WTC11 (cell line): ENCODE measurements around the gene VWA3B. TPM values are rescaled to one million over a fixed set of nuclear protein-coding genes. Genes with fewer than 3 reads are reported as not detected.

Source experiments
- ATAC-seq: fragments of 200-7000 bp; cut with Tn5 transposase; 2 replicates; pipeline ENCODE4 v1.10.0; 2021; ENCODE audit warnings: mild to moderate bottlenecking, moderate library complexity
- CTCF ChIA-PET: fragments of 300-600 bp; sonication (Branson Sonifier 250); formaldehyde crosslinking; loops from one replicate; lab custom pipeline; 2021; ENCODE audit warnings: antibody characterized with exemption; lab: Charles Lee
- POLR2A ChIA-PET: fragments of 350-600 bp; sonication (Branson Sonifier 250); formaldehyde crosslinking; loops from one replicate; lab custom pipeline; 2021; ENCODE audit warnings: antibody characterized with exemption; lab: Charles Lee
- DNase-seq: peaks from one replicate; pipeline ENCODE4 v3.0.0; 2021; ENCODE audit warnings: low spot score
- H3K27ac Mint-ChIP-seq: 2 replicates; pipeline ENCODE4 v1.8.0; 2021; ENCODE audit warnings: mixed read lengths
- H3K27me3 Mint-ChIP-seq: 2 replicates; pipeline ENCODE4 v1.8.0; 2021; ENCODE audit warnings: low read depth, mild to moderate bottlenecking, moderate library complexity, mixed read lengths
- H3K36me3 Mint-ChIP-seq: 2 replicates; pipeline ENCODE4 v1.8.0; 2021; ENCODE audit warnings: mixed read lengths
- H3K4me1 Mint-ChIP-seq: 2 replicates; pipeline ENCODE4 v1.8.0; 2022; ENCODE audit warnings: mixed read lengths
- H3K4me3 Mint-ChIP-seq: 2 replicates; pipeline ENCODE4 v1.8.0; 2021; ENCODE audit warnings: mild to moderate bottlenecking, moderate library complexity, mixed read lengths
- H3K9me3 Mint-ChIP-seq: 2 replicates; pipeline ENCODE4 v1.8.0; 2021; ENCODE audit warnings: mixed read lengths
- ARID4B ChIP-seq: sonication (generic); formaldehyde crosslinking; IDR thresholded peaks from 2 replicates; pipeline ENCODE4 v1.8.0; 2023; ENCODE audit warnings: missing genetic modification reagents, mild to moderate bottlenecking, borderline replicate concordance
- ATF1 ChIP-seq: sonication (generic); formaldehyde crosslinking; IDR thresholded peaks from 2 replicates; pipeline ENCODE4 v1.8.1; 2023; ENCODE audit warnings: mild to moderate bottlenecking, moderate library complexity, missing genetic modification reagents
- CBFB ChIP-seq: sonication (generic); formaldehyde crosslinking; IDR thresholded peaks from 2 replicates; pipeline ENCODE4 v1.8.1; 2022; ENCODE audit warnings: mild to moderate bottlenecking, low read depth, missing genetic modification reagents
- IRF1 ChIP-seq: sonication (generic); formaldehyde crosslinking; IDR thresholded peaks from 2 replicates; pipeline ENCODE4 v1.8.0; 2023; ENCODE audit warnings: missing genetic modification reagents
- NFATC4 ChIP-seq: fragments of 250-450 bp; sonication (Bioruptor Pico); IDR thresholded peaks from 2 replicates; pipeline ENCODE4 v1.9.0; 2021; ENCODE audit warnings: mild to moderate bottlenecking
- NFYB ChIP-seq: sonication (generic); formaldehyde crosslinking; conservative IDR thresholded peaks from 2 replicates; pipeline ENCODE4 v1.8.0; 2022; ENCODE audit warnings: low read depth, missing genetic modification reagents
- SMAD4 ChIP-seq: sonication (generic); formaldehyde crosslinking; IDR thresholded peaks from 2 replicates; pipeline ENCODE4 v1.8.0; 2022; ENCODE audit warnings: mild to moderate bottlenecking, missing genetic modification reagents
- TP53 ChIP-seq: sonication (generic); formaldehyde crosslinking; IDR thresholded peaks from 2 replicates; pipeline ENCODE4 v1.8.1; 2023; ENCODE audit warnings: mild to moderate bottlenecking, missing genetic modification reagents
- ZNF138 ChIP-seq: sonication (generic); formaldehyde crosslinking; conservative IDR thresholded peaks from 2 replicates; pipeline ENCODE4 v1.8.1; 2022; ENCODE audit warnings: mild to moderate bottlenecking, moderate library complexity, missing genetic modification reagents
- ZNF423 ChIP-seq: fragments of 250-450 bp; sonication (Bioruptor Pico); IDR thresholded peaks from 2 replicates; pipeline ENCODE4 v2.1.2; 2022; ENCODE audit warnings: mild to moderate bottlenecking, moderate library complexity
- total RNA-seq: library from RNA; stranded (reverse); gene quantifications from 3 replicates; pipeline ENCODE4 v1.2.3, GENCODE V29; 2021
- TF ChIP-seq, protein P1 (sequence below): fragments of 250-450 bp; sonication (Bioruptor Pico); IDR thresholded peaks from 2 replicates; pipeline ENCODE4 v1.9.0; 2021; ENCODE audit warnings: mild to moderate bottlenecking, borderline replicate concordance
- TF ChIP-seq, protein P2 (sequence below): sonication (generic); formaldehyde crosslinking; IDR thresholded peaks from 2 replicates; pipeline ENCODE4 v1.8.1; 2023; ENCODE audit warnings: mild to moderate bottlenecking, moderate library complexity, missing genetic modification reagents
- TF ChIP-seq, protein P3 (sequence below): sonication (generic); formaldehyde crosslinking; IDR thresholded peaks from 2 replicates; pipeline ENCODE4 v1.8.1; 2023; ENCODE audit warnings: mild to moderate bottlenecking, missing genetic modification reagents
- TF ChIP-seq, protein P4 (sequence below): sonication (generic); formaldehyde crosslinking; conservative IDR thresholded peaks from 2 replicates; pipeline ENCODE4 v1.8.1; 2023; ENCODE audit warnings: mild to moderate bottlenecking, low read depth, missing genetic modification reagents, moderate library complexity
- TF ChIP-seq, protein P5 (sequence below): sonication (generic); formaldehyde crosslinking; IDR thresholded peaks from 2 replicates; pipeline ENCODE4 v1.8.1; 2023; ENCODE audit warnings: mild to moderate bottlenecking, missing genetic modification reagents, moderate library complexity
- TF ChIP-seq, protein P6 (sequence below): fragments of 250-450 bp; sonication (Bioruptor Pico); IDR thresholded peaks from 2 replicates; pipeline ENCODE4 v1.9.0; 2021; ENCODE audit warnings: moderate library complexity, mild to moderate bottlenecking, inconsistent platforms, borderline replicate concordance

VWA3B gene
- total RNA-seq, 1 experiment from 2014 or later: not detected

GRCh38 chr2:98308532-98308931, 221.6 kb downstream of the VWA3B start (continued):
- TF ChIP-seq, protein P1, sequence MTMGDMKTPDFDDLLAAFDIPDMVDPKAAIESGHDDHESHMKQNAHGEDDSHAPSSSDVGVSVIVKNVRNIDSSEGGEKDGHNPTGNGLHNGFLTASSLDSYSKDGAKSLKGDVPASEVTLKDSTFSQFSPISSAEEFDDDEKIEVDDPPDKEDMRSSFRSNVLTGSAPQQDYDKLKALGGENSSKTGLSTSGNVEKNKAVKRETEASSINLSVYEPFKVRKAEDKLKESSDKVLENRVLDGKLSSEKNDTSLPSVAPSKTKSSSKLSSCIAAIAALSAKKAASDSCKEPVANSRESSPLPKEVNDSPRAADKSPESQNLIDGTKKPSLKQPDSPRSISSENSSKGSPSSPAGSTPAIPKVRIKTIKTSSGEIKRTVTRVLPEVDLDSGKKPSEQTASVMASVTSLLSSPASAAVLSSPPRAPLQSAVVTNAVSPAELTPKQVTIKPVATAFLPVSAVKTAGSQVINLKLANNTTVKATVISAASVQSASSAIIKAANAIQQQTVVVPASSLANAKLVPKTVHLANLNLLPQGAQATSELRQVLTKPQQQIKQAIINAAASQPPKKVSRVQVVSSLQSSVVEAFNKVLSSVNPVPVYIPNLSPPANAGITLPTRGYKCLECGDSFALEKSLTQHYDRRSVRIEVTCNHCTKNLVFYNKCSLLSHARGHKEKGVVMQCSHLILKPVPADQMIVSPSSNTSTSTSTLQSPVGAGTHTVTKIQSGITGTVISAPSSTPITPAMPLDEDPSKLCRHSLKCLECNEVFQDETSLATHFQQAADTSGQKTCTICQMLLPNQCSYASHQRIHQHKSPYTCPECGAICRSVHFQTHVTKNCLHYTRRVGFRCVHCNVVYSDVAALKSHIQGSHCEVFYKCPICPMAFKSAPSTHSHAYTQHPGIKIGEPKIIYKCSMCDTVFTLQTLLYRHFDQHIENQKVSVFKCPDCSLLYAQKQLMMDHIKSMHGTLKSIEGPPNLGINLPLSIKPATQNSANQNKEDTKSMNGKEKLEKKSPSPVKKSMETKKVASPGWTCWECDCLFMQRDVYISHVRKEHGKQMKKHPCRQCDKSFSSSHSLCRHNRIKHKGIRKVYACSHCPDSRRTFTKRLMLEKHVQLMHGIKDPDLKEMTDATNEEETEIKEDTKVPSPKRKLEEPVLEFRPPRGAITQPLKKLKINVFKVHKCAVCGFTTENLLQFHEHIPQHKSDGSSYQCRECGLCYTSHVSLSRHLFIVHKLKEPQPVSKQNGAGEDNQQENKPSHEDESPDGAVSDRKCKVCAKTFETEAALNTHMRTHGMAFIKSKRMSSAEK (CRISPR knock-in tag): no peak
- no peak for TF ChIP-seq NFATC4 (CRISPR knock-in tag)

DNA sequence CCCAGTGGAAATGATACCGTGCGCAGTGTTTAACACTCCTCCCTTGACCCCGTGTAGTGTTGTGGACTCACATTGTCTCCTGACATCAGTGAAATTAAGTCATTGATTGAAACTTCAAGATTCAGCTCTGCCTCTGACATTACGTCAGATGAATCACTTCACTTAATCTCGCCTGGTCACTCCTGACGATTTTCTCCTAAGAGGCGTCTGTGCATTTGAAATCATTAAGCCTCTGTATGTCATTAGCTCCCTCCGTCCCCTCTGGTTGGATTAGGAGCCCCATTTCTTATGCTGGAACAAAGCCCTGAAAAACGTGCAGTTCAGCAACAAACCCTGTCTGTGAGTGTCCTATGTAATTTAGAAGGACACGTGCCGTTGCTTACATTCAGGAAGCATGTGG, 222.6 kb downstream of the VWA3B start:
- Mint-ChIP-seq H3K36me3 (no peaks in the 10 kb centered on the region), H3K27ac (no peak overlapping the region), H3K4me1 (peaks cover 15% of the 10 kb centered on the region), H3K4me3 (no peak overlapping the region), H3K27me3 (0 out of 2 replicates have a peak, but pooled peaks cover 2% of the 10 kb centered on the region), H3K9me3 (peaks cover 5% of the 10 kb centered on the region; the same call in 1 of the 2 replicates)
- ATAC-seq: no peak
- TF ChIP-seq ZNF138 (CRISPR knock-in tag): no peak
- DNase-seq: no peak
- ChIA-PET CTCF (no interaction called here), POLR2A (no interaction called here)

DNA sequence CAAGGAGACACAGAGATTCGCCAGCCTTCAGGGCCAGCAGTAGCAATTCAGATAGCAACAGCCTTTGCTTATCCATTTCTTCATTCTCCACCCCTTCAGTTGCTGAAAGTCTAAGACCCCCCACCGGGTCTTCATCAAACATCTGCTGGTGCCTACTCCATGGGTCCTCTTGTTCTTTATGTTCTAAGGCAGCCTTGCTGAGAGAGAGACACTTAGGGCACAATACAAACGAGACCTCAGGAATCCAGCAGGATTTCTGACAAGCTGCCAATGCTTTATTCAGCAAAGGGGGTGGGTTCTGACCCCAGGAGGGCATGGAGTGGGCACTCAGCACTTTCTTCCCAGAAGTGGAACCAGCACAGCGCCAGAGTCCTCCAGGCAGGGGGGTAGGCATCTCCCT, 223.0 kb downstream of the VWA3B start:
- DNase-seq (no peak), ATAC-seq (no peak)
- Mint-ChIP-seq H3K27ac (no peak overlapping the region), H3K36me3 (no peaks in the 10 kb centered on the region), H3K4me1 (peaks cover 15% of the 10 kb centered on the region), H3K9me3 (peaks cover 1% of the 10 kb centered on the region; the same call in 1 of the 2 replicates), H3K27me3 (0 out of 2 replicates have a peak, but pooled peaks cover 2% of the 10 kb centered on the region), H3K4me3 (no peak overlapping the region)
- ChIA-PET POLR2A (no interaction called here), CTCF (no interaction called here)
- TF ChIP-seq TP53 (CRISPR knock-in tag) (no peak), ARID4B (CRISPR knock-in tag) (no peak), ATF1 (CRISPR knock-in tag) (no peak), CBFB (CRISPR knock-in tag) (no peak), SMAD4 (CRISPR knock-in tag) (no peak), ZNF423 (CRISPR knock-in tag) (no peak), NFYB (CRISPR knock-in tag) (no peak), IRF1 (no peak)
- TF ChIP-seq, protein P2, sequence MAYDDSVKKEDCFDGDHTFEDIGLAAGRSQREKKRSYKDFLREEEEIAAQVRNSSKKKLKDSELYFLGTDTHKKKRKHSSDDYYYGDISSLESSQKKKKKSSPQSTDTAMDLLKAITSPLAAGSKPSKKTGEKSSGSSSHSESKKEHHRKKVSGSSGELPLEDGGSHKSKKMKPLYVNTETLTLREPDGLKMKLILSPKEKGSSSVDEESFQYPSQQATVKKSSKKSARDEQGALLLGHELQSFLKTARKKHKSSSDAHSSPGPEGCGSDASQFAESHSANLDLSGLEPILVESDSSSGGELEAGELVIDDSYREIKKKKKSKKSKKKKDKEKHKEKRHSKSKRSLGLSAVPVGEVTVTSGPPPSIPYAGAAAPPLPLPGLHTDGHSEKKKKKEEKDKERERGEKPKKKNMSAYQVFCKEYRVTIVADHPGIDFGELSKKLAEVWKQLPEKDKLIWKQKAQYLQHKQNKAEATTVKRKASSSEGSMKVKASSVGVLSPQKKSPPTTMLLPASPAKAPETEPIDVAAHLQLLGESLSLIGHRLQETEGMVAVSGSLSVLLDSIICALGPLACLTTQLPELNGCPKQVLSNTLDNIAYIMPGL (CRISPR knock-in tag): no peak
- TF ChIP-seq, protein P3, sequence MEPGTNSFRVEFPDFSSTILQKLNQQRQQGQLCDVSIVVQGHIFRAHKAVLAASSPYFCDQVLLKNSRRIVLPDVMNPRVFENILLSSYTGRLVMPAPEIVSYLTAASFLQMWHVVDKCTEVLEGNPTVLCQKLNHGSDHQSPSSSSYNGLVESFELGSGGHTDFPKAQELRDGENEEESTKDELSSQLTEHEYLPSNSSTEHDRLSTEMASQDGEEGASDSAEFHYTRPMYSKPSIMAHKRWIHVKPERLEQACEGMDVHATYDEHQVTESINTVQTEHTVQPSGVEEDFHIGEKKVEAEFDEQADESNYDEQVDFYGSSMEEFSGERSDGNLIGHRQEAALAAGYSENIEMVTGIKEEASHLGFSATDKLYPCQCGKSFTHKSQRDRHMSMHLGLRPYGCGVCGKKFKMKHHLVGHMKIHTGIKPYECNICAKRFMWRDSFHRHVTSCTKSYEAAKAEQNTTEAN (CRISPR knock-in tag): no peak
- TF ChIP-seq, protein P4, sequence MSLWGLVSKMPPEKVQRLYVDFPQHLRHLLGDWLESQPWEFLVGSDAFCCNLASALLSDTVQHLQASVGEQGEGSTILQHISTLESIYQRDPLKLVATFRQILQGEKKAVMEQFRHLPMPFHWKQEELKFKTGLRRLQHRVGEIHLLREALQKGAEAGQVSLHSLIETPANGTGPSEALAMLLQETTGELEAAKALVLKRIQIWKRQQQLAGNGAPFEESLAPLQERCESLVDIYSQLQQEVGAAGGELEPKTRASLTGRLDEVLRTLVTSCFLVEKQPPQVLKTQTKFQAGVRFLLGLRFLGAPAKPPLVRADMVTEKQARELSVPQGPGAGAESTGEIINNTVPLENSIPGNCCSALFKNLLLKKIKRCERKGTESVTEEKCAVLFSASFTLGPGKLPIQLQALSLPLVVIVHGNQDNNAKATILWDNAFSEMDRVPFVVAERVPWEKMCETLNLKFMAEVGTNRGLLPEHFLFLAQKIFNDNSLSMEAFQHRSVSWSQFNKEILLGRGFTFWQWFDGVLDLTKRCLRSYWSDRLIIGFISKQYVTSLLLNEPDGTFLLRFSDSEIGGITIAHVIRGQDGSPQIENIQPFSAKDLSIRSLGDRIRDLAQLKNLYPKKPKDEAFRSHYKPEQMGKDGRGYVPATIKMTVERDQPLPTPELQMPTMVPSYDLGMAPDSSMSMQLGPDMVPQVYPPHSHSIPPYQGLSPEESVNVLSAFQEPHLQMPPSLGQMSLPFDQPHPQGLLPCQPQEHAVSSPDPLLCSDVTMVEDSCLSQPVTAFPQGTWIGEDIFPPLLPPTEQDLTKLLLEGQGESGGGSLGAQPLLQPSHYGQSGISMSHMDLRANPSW (CRISPR knock-in tag): no peak
- TF ChIP-seq, protein P5, sequence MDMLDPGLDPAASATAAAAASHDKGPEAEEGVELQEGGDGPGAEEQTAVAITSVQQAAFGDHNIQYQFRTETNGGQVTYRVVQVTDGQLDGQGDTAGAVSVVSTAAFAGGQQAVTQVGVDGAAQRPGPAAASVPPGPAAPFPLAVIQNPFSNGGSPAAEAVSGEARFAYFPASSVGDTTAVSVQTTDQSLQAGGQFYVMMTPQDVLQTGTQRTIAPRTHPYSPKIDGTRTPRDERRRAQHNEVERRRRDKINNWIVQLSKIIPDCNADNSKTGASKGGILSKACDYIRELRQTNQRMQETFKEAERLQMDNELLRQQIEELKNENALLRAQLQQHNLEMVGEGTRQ (CRISPR knock-in tag): no peak
- TF ChIP-seq, protein P6, sequence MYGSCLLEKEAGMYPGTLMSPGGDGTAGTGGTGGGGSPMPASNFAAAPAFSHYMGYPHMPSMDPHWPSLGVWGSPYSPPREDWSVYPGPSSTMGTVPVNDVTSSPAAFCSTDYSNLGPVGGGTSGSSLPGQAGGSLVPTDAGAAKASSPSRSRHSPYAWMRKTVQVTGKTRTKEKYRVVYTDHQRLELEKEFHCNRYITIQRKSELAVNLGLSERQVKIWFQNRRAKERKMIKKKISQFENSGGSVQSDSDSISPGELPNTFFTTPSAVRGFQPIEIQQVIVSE (CRISPR knock-in tag): no peak
